Ishikawa (cell line): ENCODE measurements around the gene ZIC2.

ENCODE experiments used
- CEBPB ChIP-seq: IDR thresholded peaks from 2 replicates; pipeline ENCODE4 v1.6.1; 2012
- CREB1 ChIP-seq: IDR thresholded peaks from 2 replicates; pipeline ENCODE4 v1.6.1; 2012; ENCODE audit warnings: low read depth
- EGR1 ChIP-seq: IDR thresholded peaks from 2 replicates; pipeline ENCODE4 v1.6.1; 2012
- EP300 ChIP-seq: IDR thresholded peaks from 2 replicates; pipeline ENCODE4 v1.6.1; 2012; ENCODE audit warnings: borderline replicate concordance
- FOXM1 ChIP-seq: IDR thresholded peaks from 2 replicates; pipeline ENCODE4 v1.6.1; 2012; ENCODE audit warnings: low read depth, borderline replicate concordance
- MAX ChIP-seq: IDR thresholded peaks from 2 replicates; pipeline ENCODE4 v1.6.1; 2012
- NFIC ChIP-seq: IDR thresholded peaks from 2 replicates; pipeline ENCODE4 v1.6.1; 2012
- RAD21 ChIP-seq: IDR thresholded peaks from 2 replicates; pipeline ENCODE4 v1.6.1; 2012; ENCODE audit warnings: low read depth
- REST ChIP-seq: IDR thresholded peaks from 2 replicates; pipeline ENCODE4 v1.6.1; 2012; ENCODE audit warnings: low read depth, mild to moderate bottlenecking
- TAF1 ChIP-seq: IDR thresholded peaks from 2 replicates; pipeline ENCODE4 v1.6.1; 2012; ENCODE audit warnings: low read depth, mild to moderate bottlenecking
- TCF12 ChIP-seq: IDR thresholded peaks from 2 replicates; pipeline ENCODE4 v1.6.1; 2012; ENCODE audit warnings: low read depth
- TEAD4 ChIP-seq: IDR thresholded peaks from 2 replicates; pipeline ENCODE4 v1.6.1; 2012
- USF1 ChIP-seq: IDR thresholded peaks from 2 replicates; pipeline ENCODE4 v1.6.1; 2012
- YY1 ChIP-seq: IDR thresholded peaks from 2 replicates; pipeline ENCODE4 v1.6.1; 2012; ENCODE audit warnings: low read depth
- ZBTB7A ChIP-seq: IDR thresholded peaks from 2 replicates; pipeline ENCODE4 v1.6.1; 2012; ENCODE audit warnings: low read depth

ZIC2 gene

GRCh38 chr13:99986741-99987140 lies 5.2 kb downstream of the ZIC2 start:
- TF ChIP-seq USF1: no peak
- no peak for TF ChIP-seq REST
- no peak for TF ChIP-seq TCF12
- no peak for TF ChIP-seq TAF1
- peak; percentile 78 for TF ChIP-seq EGR1
- TF ChIP-seq YY1: no peak; the same call in 1 of the 2 replicates
- TF ChIP-seq CEBPB: no peak
- peak; percentile 22; the same call in 1 of the 2 replicates for TF ChIP-seq NFIC
- no peak for TF ChIP-seq ZBTB7A
- 0 out of 2 replicates have a peak, but pooled peaks have one; percentile 25 for TF ChIP-seq EP300
- 0 out of 2 replicates have a peak, but pooled peaks have one; percentile 8 for TF ChIP-seq MAX
- TF ChIP-seq RAD21: no peak
- TF ChIP-seq CREB1: no peak
- no peak for TF ChIP-seq FOXM1
- TF ChIP-seq TEAD4: 0 out of 2 replicates have a peak, but pooled peaks have one; percentile 3

GRCh38 chr13:99987154-99988019 lies 5.8 kb downstream of the ZIC2 start:
- TF ChIP-seq ZBTB7A (no peak), REST (no peak), EP300 (no peak), TAF1 (no peak), RAD21 (no peak), CEBPB (no peak), MAX (0 out of 2 replicates have a peak, but pooled peaks have one; percentile 10), USF1 (no peak)

GRCh38 chr13:99988529-99989275 lies 7.1 kb downstream of the ZIC2 start:
- 0 out of 2 replicates have a peak, but pooled peaks have one; percentile 35 for TF ChIP-seq ZBTB7A
- TF ChIP-seq TEAD4: no peak

GRCh38 chr13:99989276-99990125 lies 7.9 kb downstream of the ZIC2 start:
- TF ChIP-seq TCF12: no peak
- no peak for TF ChIP-seq USF1
- no peak for TF ChIP-seq REST
- no peak for TF ChIP-seq FOXM1
- no peak for TF ChIP-seq NFIC
